ACC112 (cell line): Measurements from ENCODE around the gene C10orf71.
A peak's percentile ranks its signal among the peaks of the same experiment; 100 is the strongest.

Source experiments
- H2AFZ ChIP-seq: fragments of 200-600 bp; sonication (generic); one replicate; pipeline ENCODE4 v1.6.0; 2017; ENCODE audit warnings: antibody characterized with exemption, low read length; ENCODE audit not compliant: unreplicated experiment
- H3K27ac ChIP-seq: fragments of 200-600 bp; sonication (generic); 2 replicates; pipeline ENCODE4 v1.5.1; 2014; ENCODE audit warnings: low read depth, mild to moderate bottlenecking, antibody characterized with exemption, low read length, moderate library complexity
- H3K27me3 ChIP-seq: fragments of 200-600 bp; sonication (generic); 2 replicates; pipeline ENCODE4 v1.6.1; 2014; ENCODE audit warnings: mild to moderate bottlenecking, antibody characterized with exemption, low read length, moderate library complexity, mixed read lengths; ENCODE audit not compliant: insufficient read depth
- H3K36me3 ChIP-seq: fragments of 200-600 bp; sonication (generic); 2 replicates; pipeline ENCODE4 v1.6.1; 2016; ENCODE audit warnings: mild to moderate bottlenecking, antibody characterized with exemption, low read length, moderate library complexity, mixed read lengths; ENCODE audit not compliant: insufficient read depth
- H3K4me1 ChIP-seq: fragments of 200-600 bp; sonication (generic); one replicate; pipeline ENCODE4 v1.6.1; 2016; ENCODE audit warnings: low read length, mixed read lengths; ENCODE audit not compliant: insufficient read depth, unreplicated experiment, control insufficient read depth
- H3K4me3 ChIP-seq: fragments of 200-600 bp; sonication (generic); 2 replicates; pipeline ENCODE4 v1.5.1; 2014; ENCODE audit warnings: mild to moderate bottlenecking, low read depth, low read length
- H3K79me2 ChIP-seq: fragments of 200-600 bp; sonication (generic); one replicate; pipeline ENCODE4 v1.6.0; 2016; ENCODE audit warnings: low read length; ENCODE audit not compliant: control insufficient read depth, unreplicated experiment, insufficient read depth

Gene C10orf71

GRCh38 chr10:49260644-49261296 is 38.2 kb upstream of the C10orf71 start:
- Histone ChIP-seq H3K27ac (no peak overlapping the region), H3K36me3 (no peaks in the 10 kb centered on the region), H3K27me3 (peaks cover 80% of the 10 kb centered on the region)

DNA sequence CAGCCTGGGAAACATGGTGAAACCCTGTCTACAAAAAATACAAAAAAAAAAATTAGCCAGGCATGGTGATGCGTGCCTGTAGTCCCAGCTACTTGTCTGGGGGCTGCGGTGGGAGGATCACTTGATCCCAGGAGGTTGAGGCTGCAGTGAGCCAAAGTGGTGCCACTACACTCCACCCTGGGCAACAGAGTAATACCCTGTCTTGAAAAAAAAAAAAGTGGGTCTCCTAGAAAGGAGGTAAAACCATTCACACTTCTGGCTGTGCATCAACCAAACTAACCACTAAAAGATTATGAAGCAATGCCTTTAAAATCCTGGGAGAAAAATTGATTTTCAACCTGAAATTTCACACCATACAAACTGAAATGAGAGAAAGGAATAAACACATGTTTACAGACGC is 35.4 kb upstream of the C10orf71 start:
- Histone ChIP-seq H3K36me3 (no peaks in the 10 kb centered on the region), H3K27ac (no peak overlapping the region), H3K79me2 (no peaks in the 10 kb centered on the region), H3K4me3 (no peak overlapping the region), H2AFZ (no peak overlapping the region), H3K4me1 (no peaks in the 10 kb centered on the region), H3K27me3 (peaks cover 72% of the 10 kb centered on the region)

More at GRCh38 chr10:49260644-49261296, 38.2 kb upstream of the C10orf71 start:
- no peak overlapping the region for H3K4me3 ChIP-seq
- H3K4me1 ChIP-seq = no peaks in the 10 kb centered on the region
- H3K79me2 ChIP-seq = no peaks in the 10 kb centered on the region
- H2AFZ ChIP-seq = no peak overlapping the region

DNA sequence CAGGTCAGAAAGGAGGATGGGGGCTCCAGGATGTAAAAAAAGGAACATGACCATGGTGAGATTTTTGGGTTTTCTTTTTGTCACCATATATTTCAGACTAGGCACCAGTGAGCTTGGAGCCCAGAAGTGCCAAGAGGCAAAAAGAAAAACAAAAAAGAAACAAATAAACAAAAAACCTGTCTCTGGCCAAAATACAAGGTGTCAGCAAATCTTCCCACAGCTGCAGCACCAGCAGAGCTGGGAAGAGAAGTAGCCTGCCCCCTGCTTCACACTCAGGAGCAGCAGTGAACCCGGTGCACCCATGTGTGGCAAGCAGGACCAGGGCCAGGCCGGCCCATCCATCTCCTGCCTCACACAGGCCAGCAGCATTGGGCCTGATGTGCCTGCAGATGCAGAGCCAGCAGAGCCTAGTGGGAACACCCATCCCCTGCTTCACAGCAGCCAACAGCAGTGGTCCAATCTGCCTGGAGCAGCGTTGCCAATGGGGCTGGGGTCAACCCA is 34.7 kb upstream of the C10orf71 start:
- Histone ChIP-seq H3K27me3 (peaks cover 76% of the 10 kb centered on the region), H3K27ac (no peak overlapping the region), H2AFZ (no peak overlapping the region), H3K4me3 (no peak overlapping the region), H3K36me3 (no peaks in the 10 kb centered on the region), H3K4me1 (no peaks in the 10 kb centered on the region), H3K79me2 (no peaks in the 10 kb centered on the region)

DNA sequence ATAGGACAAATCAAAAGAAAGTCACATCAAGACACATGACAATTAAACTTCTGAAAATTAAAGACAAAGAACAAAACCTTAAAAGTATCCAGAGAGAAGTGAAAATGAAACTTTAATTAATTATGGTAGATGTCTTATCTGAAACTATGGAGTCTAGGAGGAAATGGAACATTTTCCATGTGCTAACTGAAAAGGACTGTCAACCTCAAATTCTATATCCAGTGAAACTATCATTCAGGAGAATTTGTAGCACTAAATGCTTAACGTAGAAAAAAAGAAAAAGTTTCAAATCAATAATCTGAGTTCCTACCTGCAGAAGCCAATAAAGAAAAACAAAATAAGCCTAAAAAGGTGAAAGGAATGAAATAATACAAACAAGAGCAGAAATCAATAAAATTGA is 33.1 kb upstream of the C10orf71 start:
- no peak overlapping the region for H3K4me3 ChIP-seq
- H3K27ac ChIP-seq = no peak overlapping the region
- peaks cover 67% of the 10 kb centered on the region for H3K27me3 ChIP-seq
- H3K79me2 ChIP-seq = no peaks in the 10 kb centered on the region
- H2AFZ ChIP-seq = no peak overlapping the region
- no peaks in the 10 kb centered on the region for H3K36me3 ChIP-seq
- no peaks in the 10 kb centered on the region for H3K4me1 ChIP-seq

- no peak overlapping the region for H3K27ac ChIP-seq
- no peak overlapping the region for H2AFZ ChIP-seq
- peaks cover 6% of the 10 kb centered on the region for H3K4me1 ChIP-seq
- H3K4me3 ChIP-seq = no peak overlapping the region
- H3K36me3 ChIP-seq = no peaks in the 10 kb centered on the region
- H3K79me2 ChIP-seq = no peaks in the 10 kb centered on the region
- H3K27me3 ChIP-seq = peaks cover 47% of the 10 kb centered on the region
These were observed 30.8 kb upstream of the C10orf71 start for GRCh38 chr10:49268185-49268584.

DNA sequence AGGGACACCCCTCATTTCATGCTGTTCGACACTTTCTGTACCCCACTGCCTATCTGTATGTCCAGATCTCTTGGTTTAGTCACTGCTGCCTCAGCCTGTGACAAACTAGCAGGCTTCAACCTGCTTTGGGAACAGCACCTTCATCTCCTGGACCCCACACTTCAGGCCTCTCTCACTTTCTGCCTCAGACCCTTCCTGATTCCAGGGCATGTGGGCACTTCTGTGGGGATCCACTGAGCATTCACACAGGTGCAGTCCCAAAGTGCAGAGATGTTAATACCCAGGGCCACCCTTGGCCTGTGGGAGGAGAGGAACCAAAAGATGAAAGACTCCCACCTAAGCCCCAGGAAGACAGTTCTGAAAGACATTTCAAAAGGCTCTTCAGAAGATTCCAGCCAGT is 29.4 kb upstream of the C10orf71 start:
- no peaks in the 10 kb centered on the region for H3K79me2 ChIP-seq
- no peak overlapping the region for H3K27ac ChIP-seq
- H2AFZ ChIP-seq = no peak overlapping the region
- H3K27me3 ChIP-seq = peaks cover 45% of the 10 kb centered on the region
- H3K4me1 ChIP-seq = peaks cover 6% of the 10 kb centered on the region
- no peaks in the 10 kb centered on the region for H3K36me3 ChIP-seq
- no peak overlapping the region for H3K4me3 ChIP-seq

DNA sequence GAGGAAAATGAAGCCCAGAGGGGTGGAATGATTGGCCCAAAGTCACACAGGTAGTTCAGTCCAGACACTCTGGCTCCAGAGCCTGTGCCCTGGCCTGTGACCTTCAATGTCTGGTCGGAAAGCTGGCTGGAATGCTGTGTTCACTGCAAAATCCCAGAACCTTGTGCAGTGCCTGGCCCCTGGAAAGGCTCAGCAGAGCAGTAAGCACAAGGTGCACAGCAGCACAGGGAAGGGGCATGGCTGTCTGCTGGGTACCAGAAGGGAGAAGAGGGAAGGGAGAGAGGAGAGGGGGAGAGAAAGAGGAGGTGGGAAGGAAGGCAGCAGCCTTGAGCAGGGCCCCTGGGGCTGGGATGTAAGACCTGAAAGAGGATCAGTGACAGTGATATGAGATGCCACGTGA is 28.4 kb upstream of the C10orf71 start:
- Histone ChIP-seq H3K4me3 (no peak overlapping the region), H2AFZ (no peak overlapping the region), H3K79me2 (no peaks in the 10 kb centered on the region), H3K27me3 (peaks cover 35% of the 10 kb centered on the region), H3K4me1 (peaks cover 6% of the 10 kb centered on the region), H3K36me3 (no peaks in the 10 kb centered on the region), H3K27ac (no peak overlapping the region)

- H3K4me3 ChIP-seq = no peak overlapping the region
- no peak overlapping the region for H3K27ac ChIP-seq
- no peaks in the 10 kb centered on the region for H3K79me2 ChIP-seq
- H3K27me3 ChIP-seq = peaks cover 29% of the 10 kb centered on the region
- no peak overlapping the region for H2AFZ ChIP-seq
- no peaks in the 10 kb centered on the region for H3K36me3 ChIP-seq
- H3K4me1 ChIP-seq = peaks cover 6% of the 10 kb centered on the region
These were observed 27.6 kb upstream of the C10orf71 start for GRCh38 chr10:49271346-49271745.

DNA sequence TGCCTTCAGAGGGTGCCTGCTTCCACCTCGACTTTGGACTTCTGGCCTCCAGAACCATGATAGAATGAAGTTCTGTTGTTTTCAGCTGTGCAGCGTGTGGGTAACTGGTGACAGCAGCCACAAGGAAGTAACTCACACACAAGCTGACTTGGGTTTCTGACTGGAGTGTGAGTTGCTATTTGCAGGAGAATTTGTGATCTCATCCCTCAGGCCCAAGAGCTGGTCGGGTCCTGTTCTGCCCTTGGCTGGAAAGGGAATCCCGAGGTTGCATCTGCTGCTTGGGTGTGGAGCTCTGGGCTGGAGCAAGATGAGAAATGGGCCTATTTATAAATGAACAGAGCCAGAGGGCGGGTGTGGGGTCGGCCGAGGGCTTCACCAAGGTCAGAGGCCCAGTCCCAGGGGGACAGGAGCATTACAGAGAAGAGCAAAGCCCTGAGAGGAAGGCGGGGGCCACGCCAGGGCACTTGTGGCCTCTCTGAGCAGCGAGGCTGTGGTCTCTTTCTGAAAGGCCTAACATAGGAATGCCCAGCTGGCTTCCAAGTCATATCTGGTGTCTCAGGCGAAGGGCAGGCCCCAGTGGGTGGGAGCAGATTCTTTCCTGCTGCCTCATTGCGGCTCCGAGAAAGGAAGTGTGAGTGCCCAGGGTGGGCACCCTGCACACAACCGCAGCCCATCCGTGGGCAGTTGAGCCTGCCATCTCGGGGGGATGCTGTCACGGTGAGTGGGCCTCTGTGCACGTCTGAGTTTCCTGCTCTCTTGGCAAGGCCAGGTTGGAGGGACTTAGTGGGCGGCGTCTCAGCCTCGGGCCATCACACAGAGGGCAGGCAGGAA is 26.5 kb upstream of the C10orf71 start:
- no peaks in the 10 kb centered on the region for H3K36me3 ChIP-seq
- H3K27ac ChIP-seq = peak overlapping the region; percentile 31; the same call in 1 of the 2 replicates
- no peak overlapping the region for H3K4me3 ChIP-seq
- H2AFZ ChIP-seq = no peak overlapping the region
- H3K27me3 ChIP-seq = peaks cover 25% of the 10 kb centered on the region
- H3K4me1 ChIP-seq = peaks cover 6% of the 10 kb centered on the region
- no peaks in the 10 kb centered on the region for H3K79me2 ChIP-seq

DNA sequence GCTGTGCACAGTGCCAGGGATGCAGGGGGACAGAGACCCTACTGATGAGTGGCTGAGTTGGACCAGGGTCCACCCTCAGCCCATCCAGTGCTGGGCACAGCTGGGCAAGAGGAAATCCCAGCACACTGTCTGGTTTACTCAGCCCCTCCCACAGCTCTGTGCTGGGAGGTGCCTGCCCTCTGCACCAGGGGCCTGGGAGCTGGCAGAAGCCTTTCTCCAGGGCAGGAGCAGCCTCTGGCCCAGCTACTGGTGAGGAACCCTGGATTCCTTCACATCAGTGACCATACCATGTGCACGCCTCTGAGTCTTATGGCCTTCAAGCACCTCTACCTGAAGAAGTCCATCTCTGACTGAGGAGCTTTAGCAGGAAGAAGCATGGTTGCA is 25.9 kb upstream of the C10orf71 start:
- no peak overlapping the region for H3K27ac ChIP-seq

DNA sequence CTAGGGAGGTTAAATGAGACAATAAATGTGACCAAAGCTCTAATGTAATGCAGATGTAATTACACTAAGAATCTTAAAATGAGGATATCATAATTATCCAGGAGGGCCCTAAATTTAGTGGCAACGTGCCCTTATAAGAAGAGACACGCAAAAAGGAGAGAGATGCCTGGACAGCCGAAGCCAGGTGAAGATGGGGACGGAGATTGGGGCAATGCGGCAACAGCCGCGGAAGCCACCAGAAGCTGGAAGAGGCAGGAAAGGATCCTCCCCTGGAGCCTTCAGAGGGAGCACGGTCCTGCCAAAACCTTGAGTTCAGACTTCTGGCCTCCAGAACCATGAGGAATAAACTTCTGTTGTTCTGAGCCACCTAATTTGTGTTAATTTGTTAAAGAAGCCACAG is 25.3 kb upstream of the C10orf71 start:
- no peaks in the 10 kb centered on the region for H3K79me2 ChIP-seq
- no peak overlapping the region for H3K4me3 ChIP-seq
- no peak overlapping the region for H2AFZ ChIP-seq
- H3K36me3 ChIP-seq = no peaks in the 10 kb centered on the region
- H3K27ac ChIP-seq = no peak overlapping the region
- peaks cover 14% of the 10 kb centered on the region; the same call in 1 of the 2 replicates for H3K27me3 ChIP-seq
- H3K4me1 ChIP-seq = peaks cover 6% of the 10 kb centered on the region

More for the DNA sequence above, 25.9 kb upstream of the C10orf71 start:
- Histone ChIP-seq H3K4me3 (no peak overlapping the region), H3K79me2 (no peaks in the 10 kb centered on the region), H3K4me1 (peaks cover 6% of the 10 kb centered on the region), H2AFZ (no peak overlapping the region), H3K36me3 (no peaks in the 10 kb centered on the region), H3K27me3 (peaks cover 19% of the 10 kb centered on the region)
